NCI-H1436 (cell line): ENCODE results near the gene TNPO2.
"Not testable (repeated sequence)": the region's sequence is repeated elsewhere in the genome, so short reads cannot be mapped to it uniquely, and the experiment has no call there.

Source experiments
- DNase-seq: peaks from one replicate; lab custom pipeline; 2025; lab: John Stamatoyannopoulos, UW

TNPO2 gene

GRCh38 chr19:12705654-12706331 lies 17.9 kb downstream of the TNPO2 start:
- DNase-seq = no peak

GRCh38 chr19:12705169-12705568 lies 18.6 kb downstream of the TNPO2 start:
- DNase-seq = no peak

GRCh38 chr19:12703046-12703445 lies 20.7 kb downstream of the TNPO2 start:
- peak; percentile 74 for DNase-seq

- no peak for DNase-seq
Observed at GRCh38 chr19:12701596-12702282, 22.0 kb downstream of the TNPO2 start.

- DNase-seq = no peak
Observed at GRCh38 chr19:12698138-12698537, 25.6 kb downstream of the TNPO2 start.

- DNase-seq = not testable (repeated sequence)
Observed at GRCh38 chr19:12697425-12697824, 26.3 kb downstream of the TNPO2 start.

GRCh38 chr19:12696366-12697335 lies 27.1 kb downstream of the TNPO2 start, which contains the start of gene FBXW9:
Gene FBXW9, minus strand, starts transcription at chr19:12696631. Its CDS starts 50 bp downstream, at chr19:12696581.
- peak; percentile 92 for DNase-seq

- DNase-seq = no peak
Observed at GRCh38 chr19:12695997-12696365, 27.8 kb downstream of the TNPO2 start.

GRCh38 chr19:12695514-12695913 lies 28.2 kb downstream of the TNPO2 start:
- no peak for DNase-seq

GRCh38 chr19:12695096-12695495 lies 28.6 kb downstream of the TNPO2 start:
- DNase-seq = no peak

- no peak for DNase-seq
Observed at GRCh38 chr19:12694641-12695040, 29.1 kb downstream of the TNPO2 start.

- no peak for DNase-seq
Observed at GRCh38 chr19:12692960-12693359, 30.8 kb downstream of the TNPO2 start.

- no peak for DNase-seq
Observed at GRCh38 chr19:12689581-12690216, 34.0 kb downstream of the TNPO2 start.

- no peak for DNase-seq
Observed at GRCh38 chr19:12689012-12689411, 34.7 kb downstream of the TNPO2 start.

GRCh38 chr19:12687496-12688196 lies 36.1 kb downstream of the TNPO2 start, which contains the start of gene GNG14:
Gene GNG14, plus strand, starts transcription at chr19:12687998. Its CDS starts 51 bp downstream, at chr19:12688049.
- DNase-seq = no peak

- no peak for DNase-seq
Observed at GRCh38 chr19:12685831-12686230, 37.9 kb downstream of the TNPO2 start.

GRCh38 chr19:12681074-12681987 lies 42.4 kb downstream of the TNPO2 start, which contains the start of gene DHPS:
Gene DHPS, minus strand, starts transcription at chr19:12681880. Its CDS starts 114 bp downstream, at chr19:12681766.
- peak; percentile 99 for DNase-seq

GRCh38 chr19:12680034-12680433 lies 43.7 kb downstream of the TNPO2 start:
- DNase-seq = no peak

GRCh38 chr19:12678039-12678438 lies 45.7 kb downstream of the TNPO2 start:
- DNase-seq = not testable (repeated sequence)

- DNase-seq = no peak
Observed at GRCh38 chr19:12676928-12677327, 46.8 kb downstream of the TNPO2 start.
